Heart left ventricle (tissue), 13 donors: ENCODE measurements around the gene DGKG.

Source experiments
- CTCF ChIP-seq, 12 donors: fragments of 200-600 bp; sonication (generic) in 4 of 12; IDR thresholded peaks; one replicate each; pipeline versions ENCODE4 v1.5.0 to v1.8.0; 2018 to 2022; ENCODE audit warnings: antibody characterized with exemption in 12 of 12, mild to moderate bottlenecking in 5 of 12
- POLR2A ChIP-seq, 2 donors: fragments of 450-650 bp; IDR thresholded peaks; one replicate each; pipeline ENCODE4 v1.6.1; 2017; ENCODE audit warnings: antibody characterized with exemption in 2 of 2, mild to moderate bottlenecking in 2 of 2, moderate library complexity in 2 of 2
- donor health status: ischemic (EF 13 %, LVEDD 7.1; RV severe dilation, severe dysfunction).
- donor health status: DM: no; HTN: yes; CAD: no.
- donor health status: DM: no; HTN: no; CAD: no.
- donor health status: ischemic (EF 25% LVEDD 6.9; RV normal size, moderate dysfunction).
- donor health status: ischemic (EF 25% LVEDD 5.7; RV mildly dilated, moderate dysfunction).
- donor health status: ischemic (EF 35%, LVEDD 5.7; RV mildly dilated, moderate dysfunction).
- donor health status: nonischemic (EF 11% LVEDD 7.7; RV severe dilation, severe dysfunction).
- donor health status: DM: yes; HTN: yes; CAD: no.
- donor health status: PGD.
- donor health status: ischemic (EF 29% LVEDD 5.4; RV normal size, mild dysfunction).
- donor health status: nonischemic (EF 23%, LVEDD 6.1; RV moderate dilation, normal function).

GRCh38 chr3:186360779-186361178 lies 1.3 kb downstream of the DGKG start:
- TF ChIP-seq POLR2A (IDR thresholded peaks at IDR 0.05): peak in 1 of 2 donors; percentile 20
- TF ChIP-seq CTCF (IDR thresholded peaks at IDR 0.05): peak in 3 of 12 donors; percentile 5 to 9 (median 9)
